SK-N-MC (cell line): ENCODE data around the gene ZNF521.

ENCODE experiments used
- DNase-seq: peaks from one replicate; pipeline ENCODE4 v3.0.0-alpha.2; 2011; ENCODE audit warnings: low read depth, low spot score
- H3K27ac ChIP-seq: fragments of 200-600 bp; sonication (generic); 2 replicates; pipeline ENCODE4 v1.5.1; 2016; ENCODE audit warnings: mixed run types
- H3K36me3 ChIP-seq: fragments of 200-600 bp; sonication (generic); 2 replicates; pipeline ENCODE4 v1.6.1; 2017; ENCODE audit warnings: antibody characterized with exemption, low read length, mixed read lengths; ENCODE audit not compliant: insufficient read depth
- H3K4me3 ChIP-seq: fragments of 200-600 bp; sonication (generic); 2 replicates; pipeline ENCODE4 v1.5.1; 2016
- H3K9ac ChIP-seq: fragments of 200-600 bp; sonication (generic); 2 replicates; pipeline ENCODE4 v1.8.0; 2017; ENCODE audit warnings: mixed run types, mixed read lengths; ENCODE audit not compliant: insufficient read length
- H3K9me3 ChIP-seq: fragments of 200-600 bp; sonication (generic); 2 replicates; pipeline ENCODE4 v1.6.1; 2017; ENCODE audit warnings: low read depth, mild to moderate bottlenecking, antibody characterized with exemption, low read length, moderate library complexity, mixed read lengths
- EZH2 ChIP-seq: fragments of 200-600 bp; sonication (generic); IDR thresholded peaks from one replicate; pipeline ENCODE4 v1.6.1; 2017; ENCODE audit warnings: antibody characterized with exemption
- FOXP2 ChIP-seq: optimal IDR thresholded peaks from 2 replicates; pipeline ENCODE3; 2011; ENCODE audit warnings: mild to moderate bottlenecking, moderate library complexity; ENCODE audit not compliant: insufficient read depth; ENCODE audit errors: extremely low read length, control extremely low read depth
- POLR2AphosphoS5 ChIP-seq: IDR thresholded peaks from 2 replicates; pipeline ENCODE4 v1.6.1; 2012; ENCODE audit warnings: mild to moderate bottlenecking, low read depth, low read length, borderline replicate concordance

Gene ZNF521

GRCh38 chr18:25186871-25187270 lies 165.1 kb downstream of the ZNF521 start:
- Histone ChIP-seq H3K27ac (no peak overlapping the region), H3K9ac (no peak overlapping the region), H3K9me3 (no peaks in the 10 kb centered on the region), H3K4me3 (no peak overlapping the region), H3K36me3 (no peaks in the 10 kb centered on the region)
- no peak for DNase-seq
- TF ChIP-seq FOXP2 = no peak
- no peak for TF ChIP-seq POLR2AphosphoS5
- no peak for TF ChIP-seq EZH2

GRCh38 chr18:25181993-25182392 lies 170.0 kb downstream of the ZNF521 start:
- TF ChIP-seq POLR2AphosphoS5 = no peak
- no peak for TF ChIP-seq EZH2
- TF ChIP-seq FOXP2 = no peak
- Histone ChIP-seq H3K9ac (no peak overlapping the region), H3K4me3 (no peak overlapping the region), H3K9me3 (no peaks in the 10 kb centered on the region), H3K27ac (no peak overlapping the region), H3K36me3 (no peaks in the 10 kb centered on the region)
- DNase-seq = no peak

GRCh38 chr18:25181581-25181980 lies 170.4 kb downstream of the ZNF521 start:
- Histone ChIP-seq H3K9me3 (no peaks in the 10 kb centered on the region), H3K36me3 (no peaks in the 10 kb centered on the region), H3K27ac (no peak overlapping the region), H3K9ac (no peak overlapping the region), H3K4me3 (no peak overlapping the region)
- no peak for TF ChIP-seq EZH2
- TF ChIP-seq FOXP2 = no peak
- no peak for TF ChIP-seq POLR2AphosphoS5
- no peak for DNase-seq

- H3K9me3 ChIP-seq = no peaks in the 10 kb centered on the region
- H3K36me3 ChIP-seq = no peaks in the 10 kb centered on the region
- DNase-seq = no peak
- no peak overlapping the region for H3K27ac ChIP-seq
- no peak overlapping the region for H3K4me3 ChIP-seq
- H3K9ac ChIP-seq = no peak overlapping the region
- TF ChIP-seq POLR2AphosphoS5 (no peak), EZH2 (no peak), FOXP2 (no peak)
Observed at GRCh38 chr18:25180973-25181548, 170.9 kb downstream of the ZNF521 start.

- Histone ChIP-seq H3K9me3 (no peaks in the 10 kb centered on the region), H3K9ac (no peak overlapping the region), H3K36me3 (no peaks in the 10 kb centered on the region), H3K4me3 (no peak overlapping the region), H3K27ac (no peak overlapping the region)
- TF ChIP-seq FOXP2 (no peak), EZH2 (no peak), POLR2AphosphoS5 (no peak)
- no peak for DNase-seq
Observed at GRCh38 chr18:25177631-25178030, 174.3 kb downstream of the ZNF521 start.

- Histone ChIP-seq H3K9ac (no peak overlapping the region), H3K27ac (no peak overlapping the region), H3K4me3 (no peak overlapping the region), H3K36me3 (no peaks in the 10 kb centered on the region), H3K9me3 (no peaks in the 10 kb centered on the region)
- no peak for DNase-seq
- no peak for TF ChIP-seq FOXP2
- no peak for TF ChIP-seq EZH2
- TF ChIP-seq POLR2AphosphoS5 = no peak
Observed at GRCh38 chr18:25176518-25177042, 175.4 kb downstream of the ZNF521 start.

- Histone ChIP-seq H3K36me3 (no peaks in the 10 kb centered on the region), H3K4me3 (no peak overlapping the region), H3K9me3 (no peaks in the 10 kb centered on the region), H3K27ac (no peak overlapping the region), H3K9ac (no peak overlapping the region)
- TF ChIP-seq EZH2 (no peak), POLR2AphosphoS5 (no peak), FOXP2 (no peak)
- no peak for DNase-seq
Observed at GRCh38 chr18:25175558-25176517, 176.1 kb downstream of the ZNF521 start.

GRCh38 chr18:25174324-25174723 lies 177.6 kb downstream of the ZNF521 start:
- no peak overlapping the region for H3K9ac ChIP-seq
- no peaks in the 10 kb centered on the region for H3K9me3 ChIP-seq
- no peaks in the 10 kb centered on the region for H3K36me3 ChIP-seq
- DNase-seq = no peak
- no peak overlapping the region for H3K27ac ChIP-seq
- H3K4me3 ChIP-seq = no peak overlapping the region
- TF ChIP-seq EZH2 = no peak
- TF ChIP-seq POLR2AphosphoS5 = no peak

GRCh38 chr18:25171334-25171733 lies 180.6 kb downstream of the ZNF521 start:
- no peaks in the 10 kb centered on the region for H3K9me3 ChIP-seq
- H3K27ac ChIP-seq = no peak overlapping the region
- no peak for TF ChIP-seq POLR2AphosphoS5
- no peak for TF ChIP-seq EZH2
- no peak for TF ChIP-seq FOXP2
- H3K36me3 ChIP-seq = no peaks in the 10 kb centered on the region
- DNase-seq = no peak
- no peak overlapping the region for H3K4me3 ChIP-seq
- no peak overlapping the region for H3K9ac ChIP-seq
